Smooth muscle cell (in vitro differentiated cells): ENCODE data around the gene ZNF396. TPM values are rescaled to one million over a fixed set of nuclear protein-coding genes. Genes with fewer than 3 reads are reported as not detected.

Source experiments
- DNase-seq: peaks from one replicate; lab custom pipeline; 2025; ENCODE audit not compliant: unreplicated experiment; lab: John Stamatoyannopoulos, UW
- H2AFZ ChIP-seq: fragments of 200-600 bp; sonication (generic); 2 replicates; pipeline ENCODE4 v1.6.0; 2016; ENCODE audit warnings: antibody characterized with exemption, low read depth, mild to moderate bottlenecking
- H3F3A ChIP-seq: fragments of 200-600 bp; sonication (generic); 2 replicates; pipeline ENCODE4 v1.6.0; 2017; ENCODE audit warnings: antibody characterized with exemption, low read depth
- H3K27ac ChIP-seq: fragments of 200-600 bp; sonication (generic); 2 replicates; pipeline ENCODE4 v1.5.1; 2016; ENCODE audit warnings: low read depth, mild to moderate bottlenecking
- H3K27me3 ChIP-seq: fragments of 200-600 bp; sonication (generic); 2 replicates; pipeline ENCODE4 v1.6.1; 2016; ENCODE audit warnings: low read depth, mild to moderate bottlenecking
- H3K36me3 ChIP-seq: fragments of 200-600 bp; sonication (generic); 2 replicates; pipeline ENCODE4 v1.5.1; 2016; ENCODE audit warnings: low read depth
- H3K4me1 ChIP-seq: fragments of 200-600 bp; sonication (generic); 2 replicates; pipeline ENCODE4 v1.5.1; 2016; ENCODE audit warnings: low read depth
- H3K4me2 ChIP-seq: fragments of 200-600 bp; sonication (generic); 2 replicates; pipeline ENCODE4 v1.6.0; 2016; ENCODE audit warnings: mild to moderate bottlenecking
- H3K4me3 ChIP-seq: fragments of 200-600 bp; sonication (generic); 2 replicates; pipeline ENCODE4 v1.5.1; 2016; ENCODE audit warnings: mild to moderate bottlenecking
- H3K79me2 ChIP-seq: fragments of 200-600 bp; sonication (generic); 2 replicates; pipeline ENCODE4 v1.6.0; 2016; ENCODE audit warnings: low read depth, mild to moderate bottlenecking
- H3K9ac ChIP-seq: fragments of 200-600 bp; sonication (generic); 2 replicates; pipeline ENCODE4 v1.6.0; 2016; ENCODE audit warnings: low read depth
- H3K9me3 ChIP-seq: fragments of 200-600 bp; sonication (generic); replicated peaks from 2 replicates; pipeline ENCODE4 v1.5.1; 2016; ENCODE audit warnings: low read depth
- H4K20me1 ChIP-seq: fragments of 200-600 bp; sonication (generic); 2 replicates; pipeline ENCODE4 v1.6.0; 2016; ENCODE audit warnings: low read depth
- CTCF ChIP-seq: fragments of 200-600 bp; sonication (generic); IDR thresholded peaks from 2 replicates; pipeline ENCODE4 v1.5.1; 2017; ENCODE audit warnings: borderline replicate concordance, mild to moderate bottlenecking, antibody characterized with exemption; ENCODE audit not compliant: insufficient read depth, poor library complexity, severe bottlenecking
- WGBS: methylation state at CpG from one replicate; pipeline ENCODE4 v1.1.7; 2016; ENCODE audit warnings: low lambda C conversion rate; 5-methylcytosine and 5-hydroxymethylcytosine counted together
- polyA plus RNA-seq: library from polyadenylated mRNA; unstranded; fragments of >200 nt; fragmentation: Nextera tagmentation; extraction: Ambion mirVana; gene quantifications from 2 replicates; pipeline ENCODE4 v1.2.1, GENCODE V29; 2016
- total RNA-seq: library from RNA; depleted of rRNA; stranded (reverse); fragments of >200 nt; gene quantifications from 2 replicates; pipeline ENCODE4 v1.2.3, GENCODE V29; 2014

ZNF396 gene
- total and polyA plus RNA-seq, 2 experiments from 2014 or later = 1.9 to 2.0 TPM

- no peaks in the 10 kb centered on the region for H4K20me1 ChIP-seq
- WGBS = 89% methylated on average over 2 of the region's 2 CpGs
- DNase-seq = no peak
- no peak overlapping the region for H3K27ac ChIP-seq
- H3K27me3 ChIP-seq = no peaks in the 10 kb centered on the region
- no peak overlapping the region for H3K4me2 ChIP-seq
- no peak overlapping the region for H2AFZ ChIP-seq
- H3K36me3 ChIP-seq = no peaks in the 10 kb centered on the region
- H3K9me3 ChIP-seq = no peaks in the 10 kb centered on the region
- H3F3A ChIP-seq = peaks cover 6% of the 10 kb centered on the region
- no peak overlapping the region for H3K4me3 ChIP-seq
- TF ChIP-seq CTCF = no peak
- H3K9ac ChIP-seq = no peak overlapping the region
- no peaks in the 10 kb centered on the region for H3K4me1 ChIP-seq
- H3K79me2 ChIP-seq = no peaks in the 10 kb centered on the region
Observed at GRCh38 chr18:35379421-35379820, 2.3 kb upstream of the ZNF396 start.

- H3K27me3 ChIP-seq = no peaks in the 10 kb centered on the region
- H3F3A ChIP-seq = peaks cover 6% of the 10 kb centered on the region
- TF ChIP-seq CTCF = no peak
- no peaks in the 10 kb centered on the region for H3K4me1 ChIP-seq
- H3K36me3 ChIP-seq = no peaks in the 10 kb centered on the region
- no peak overlapping the region for H3K27ac ChIP-seq
- H3K4me3 ChIP-seq = no peak overlapping the region
- H3K9me3 ChIP-seq = no peaks in the 10 kb centered on the region
- WGBS = 60% methylated on average over 4 of the region's 4 CpGs
- no peak overlapping the region for H2AFZ ChIP-seq
- H3K9ac ChIP-seq = no peak overlapping the region
- H3K4me2 ChIP-seq = no peak overlapping the region
- no peaks in the 10 kb centered on the region for H4K20me1 ChIP-seq
- no peak for DNase-seq
- H3K79me2 ChIP-seq = no peaks in the 10 kb centered on the region
Observed at GRCh38 chr18:35378574-35378896, 1.4 kb upstream of the ZNF396 start.

GRCh38 chr18:35377875-35378573 lies 887 bp upstream of the ZNF396 start:
- no peak overlapping the region for H3K27ac ChIP-seq
- no peak for TF ChIP-seq CTCF
- peaks cover 6% of the 10 kb centered on the region for H3F3A ChIP-seq
- no peak overlapping the region for H3K9ac ChIP-seq
- no peaks in the 10 kb centered on the region for H3K27me3 ChIP-seq
- H3K4me2 ChIP-seq = no peak overlapping the region
- H3K79me2 ChIP-seq = no peaks in the 10 kb centered on the region
- no peaks in the 10 kb centered on the region for H3K9me3 ChIP-seq
- H3K4me3 ChIP-seq = no peak overlapping the region
- H3K36me3 ChIP-seq = no peaks in the 10 kb centered on the region
- 82% methylated on average over 14 of the region's 14 CpGs for WGBS
- peak overlapping the region; percentile 99 for H2AFZ ChIP-seq
- no peaks in the 10 kb centered on the region for H4K20me1 ChIP-seq
- no peak for DNase-seq
- H3K4me1 ChIP-seq = no peaks in the 10 kb centered on the region

- no peaks in the 10 kb centered on the region for H3K9me3 ChIP-seq
- H3K9ac ChIP-seq = peak overlapping the region; percentile 50
- peak overlapping the region; percentile 94 for H3K4me2 ChIP-seq
- TF ChIP-seq CTCF = no peak
- peak overlapping the region; percentile 99 for H2AFZ ChIP-seq
- H3K79me2 ChIP-seq = no peaks in the 10 kb centered on the region
- no peaks in the 10 kb centered on the region for H3K27me3 ChIP-seq
- WGBS = 15% methylated on average over 13 of the region's 13 CpGs
- no peak for DNase-seq
- H3K36me3 ChIP-seq = no peaks in the 10 kb centered on the region
- H3F3A ChIP-seq = peaks cover 6% of the 10 kb centered on the region
- H4K20me1 ChIP-seq = no peaks in the 10 kb centered on the region
- H3K4me1 ChIP-seq = no peaks in the 10 kb centered on the region
- H3K27ac ChIP-seq = no peak overlapping the region
- peak overlapping the region; percentile 79 for H3K4me3 ChIP-seq
Observed at GRCh38 chr18:35376393-35376741, 770 bp downstream of the ZNF396 start.
